SKM-1 (cell line): ENCODE data around the gene SLC51A.

ENCODE experiments used
- DNase-seq: peaks from one replicate; lab custom pipeline; 2025; ENCODE audit not compliant: unreplicated experiment; lab: John Stamatoyannopoulos, UW

The SLC51A gene

GRCh38 chr3:196215493-196216020 lies 777 bp upstream of the SLC51A start:
- DNase-seq, result no peak

GRCh38 chr3:196216681-196217211 lies 412 bp downstream of the SLC51A start:
- DNase-seq, result no peak

DNA sequence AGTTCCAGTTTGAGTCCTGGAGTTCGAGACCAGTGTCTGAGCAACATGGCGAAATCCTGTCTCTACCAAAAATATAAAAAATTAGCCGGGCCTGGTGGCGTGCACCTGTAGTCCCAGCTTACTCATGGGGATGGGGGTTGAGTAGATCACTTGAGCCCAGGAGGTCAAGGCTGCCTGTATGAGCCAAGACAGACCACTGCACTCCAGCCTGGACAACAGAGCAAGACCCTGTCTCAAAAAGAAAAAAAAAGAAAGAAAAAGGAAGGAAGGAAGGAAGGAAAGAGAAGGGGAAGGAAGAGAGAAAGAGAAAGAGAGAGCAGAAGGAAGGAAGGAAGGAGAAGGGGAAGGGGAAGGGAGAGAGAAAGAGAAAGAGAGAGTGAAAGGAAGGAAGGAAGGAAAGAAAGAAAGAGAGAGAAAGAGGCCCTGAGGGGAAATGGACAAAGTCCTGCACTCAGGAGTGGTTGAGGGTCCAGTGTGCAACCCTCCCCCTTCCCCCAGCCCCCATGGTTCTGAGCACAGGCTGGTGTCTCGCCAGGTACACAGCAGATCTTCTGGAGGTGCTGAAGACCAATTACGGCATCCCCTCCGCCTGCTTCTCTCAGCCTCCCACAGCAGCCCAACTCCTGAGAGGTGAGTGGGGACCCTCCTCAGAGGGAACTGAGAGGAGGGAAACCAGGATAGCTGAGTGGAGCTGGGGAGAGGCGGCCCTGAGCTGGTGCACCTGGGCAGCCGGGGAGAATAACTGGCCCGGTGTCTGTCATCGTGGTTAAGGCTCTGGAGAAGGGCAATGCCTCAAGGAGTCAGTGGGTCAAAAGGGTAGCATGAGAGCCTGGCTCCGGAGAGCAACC lies 1.2 kb downstream of the SLC51A start:
- no peak for DNase-seq

DNA sequence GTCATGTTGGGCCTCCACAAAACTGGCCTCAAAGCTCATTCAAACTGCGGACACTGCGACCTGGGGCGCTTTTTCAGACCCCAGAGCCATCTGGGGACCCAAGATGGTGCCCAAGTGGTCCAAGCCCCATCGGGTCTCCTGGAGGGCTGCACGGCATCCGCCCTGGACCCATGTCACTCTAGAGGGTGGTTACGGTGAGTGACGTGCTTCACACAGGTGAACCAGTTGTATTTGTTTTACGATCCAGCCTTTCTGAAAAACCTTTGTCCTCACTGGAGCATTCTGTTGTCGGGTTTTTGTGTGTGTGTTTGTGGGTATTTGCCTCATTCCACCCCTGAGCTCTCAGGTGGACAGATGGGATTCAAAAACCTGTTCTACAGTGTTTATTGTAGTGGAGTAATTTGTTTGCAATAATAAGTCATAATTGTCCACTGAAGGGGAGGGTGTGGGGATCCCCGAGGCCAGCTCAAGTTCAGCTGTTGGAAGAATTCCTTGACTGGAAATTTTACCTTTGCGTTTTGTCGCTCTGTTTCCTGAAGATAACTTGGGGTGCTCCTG lies 1.9 kb downstream of the SLC51A start:
- DNase-seq, result no peak

- DNase-seq, result peak; percentile 89
Measured at GRCh38 chr3:196219194-196219969, 3.0 kb downstream of the SLC51A start.

GRCh38 chr3:196219970-196220311 lies 3.6 kb downstream of the SLC51A start:
- DNase-seq, result no peak

DNA sequence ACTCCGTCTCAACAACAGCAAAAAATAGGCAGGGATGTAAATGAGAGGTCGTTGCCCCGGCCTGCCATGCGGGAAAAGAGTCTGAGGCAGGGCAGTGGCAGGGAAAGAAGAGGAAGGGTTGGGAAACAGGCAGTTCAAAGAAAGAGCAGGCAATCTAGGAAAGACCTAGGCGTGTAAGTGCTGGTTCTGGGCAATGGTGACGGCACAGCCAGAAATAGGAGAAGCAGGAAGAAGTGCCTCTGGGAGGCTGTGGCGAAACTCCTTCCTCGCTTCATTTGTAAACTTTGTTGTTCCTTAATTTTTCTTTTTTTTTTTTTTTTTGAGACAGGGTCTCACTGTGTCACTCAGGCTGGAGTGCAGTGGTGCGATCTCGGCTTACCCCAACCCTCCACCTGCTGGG lies 4.3 kb downstream of the SLC51A start:
- peak; percentile 65 for DNase-seq

DNA sequence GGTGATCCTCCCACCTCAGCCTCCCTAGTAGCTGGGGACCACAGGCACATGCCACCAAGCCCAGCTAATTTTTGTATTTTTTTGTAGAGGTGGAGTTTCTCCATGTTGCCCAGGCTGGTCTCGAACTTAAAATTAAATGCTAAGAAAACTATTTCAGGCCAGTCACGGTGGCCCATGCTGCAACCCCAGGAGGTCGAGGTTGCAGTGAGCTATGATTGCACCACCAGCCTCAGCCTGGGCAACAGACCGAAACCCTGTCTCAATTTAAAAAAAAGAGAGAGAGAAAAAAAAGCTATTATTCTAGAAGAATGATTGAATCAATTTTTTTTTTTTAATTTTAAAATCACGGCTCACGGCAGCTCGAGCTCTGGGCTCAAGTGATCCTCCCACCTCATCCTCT lies 4.7 kb downstream of the SLC51A start:
- DNase-seq, result peak; percentile 37

GRCh38 chr3:196222876-196223595 lies 6.7 kb downstream of the SLC51A start:
- DNase-seq, result no peak

- no peak for DNase-seq
Measured at GRCh38 chr3:196225086-196225485, 8.8 kb downstream of the SLC51A start.

DNA sequence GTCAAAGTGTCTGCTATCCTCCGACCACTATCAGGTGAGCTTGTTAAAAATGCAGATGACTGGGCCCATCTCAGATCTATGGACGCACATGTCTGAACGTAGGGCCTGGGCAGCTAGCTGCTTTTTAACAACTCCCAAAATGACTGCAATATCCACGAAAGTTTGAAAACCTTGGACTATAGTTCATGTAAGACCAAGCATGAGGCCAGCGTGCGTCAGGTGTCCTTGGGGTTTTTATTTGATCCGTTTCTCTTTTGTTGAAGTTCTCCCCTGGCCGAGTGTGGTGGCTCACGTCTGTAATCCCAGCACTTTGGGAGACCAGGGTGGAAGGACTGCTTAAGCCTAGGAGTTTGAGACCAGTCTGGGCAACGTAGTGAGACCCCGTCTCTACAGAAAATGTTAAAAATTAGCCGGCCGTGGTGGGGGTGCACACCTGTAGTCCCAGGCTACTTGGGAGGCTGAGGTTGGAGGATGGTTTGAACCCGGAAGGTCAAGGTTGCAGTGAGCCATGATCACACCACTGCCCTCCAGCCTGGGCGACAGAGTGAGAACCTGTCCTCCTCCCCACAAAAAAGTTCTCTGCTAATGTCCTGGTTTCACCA lies 9.5 kb downstream of the SLC51A start:
- DNase-seq, result no peak

DNA sequence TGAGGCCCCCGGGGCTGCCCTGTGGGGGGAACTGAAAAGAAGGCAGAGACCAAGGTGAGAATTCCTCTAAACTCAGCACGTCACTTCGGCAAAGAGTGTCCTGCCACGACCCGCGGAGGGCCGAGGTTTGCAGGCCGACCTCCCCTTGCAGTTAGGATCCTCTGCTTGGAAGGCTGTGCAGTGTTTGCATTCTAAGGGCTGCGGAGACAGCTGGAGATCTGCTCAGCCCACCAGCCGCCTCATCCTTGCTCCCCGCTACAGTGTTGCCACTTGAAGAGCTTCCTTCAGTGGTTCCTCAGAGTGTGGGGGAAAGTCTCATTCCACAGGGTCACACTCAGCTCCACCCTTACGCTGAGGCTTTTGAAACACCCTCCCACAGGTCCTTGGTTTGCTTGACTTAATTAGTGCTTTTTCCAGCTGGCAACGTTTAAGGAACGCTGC lies 10.8 kb downstream of the SLC51A start:
- no peak for DNase-seq

DNA sequence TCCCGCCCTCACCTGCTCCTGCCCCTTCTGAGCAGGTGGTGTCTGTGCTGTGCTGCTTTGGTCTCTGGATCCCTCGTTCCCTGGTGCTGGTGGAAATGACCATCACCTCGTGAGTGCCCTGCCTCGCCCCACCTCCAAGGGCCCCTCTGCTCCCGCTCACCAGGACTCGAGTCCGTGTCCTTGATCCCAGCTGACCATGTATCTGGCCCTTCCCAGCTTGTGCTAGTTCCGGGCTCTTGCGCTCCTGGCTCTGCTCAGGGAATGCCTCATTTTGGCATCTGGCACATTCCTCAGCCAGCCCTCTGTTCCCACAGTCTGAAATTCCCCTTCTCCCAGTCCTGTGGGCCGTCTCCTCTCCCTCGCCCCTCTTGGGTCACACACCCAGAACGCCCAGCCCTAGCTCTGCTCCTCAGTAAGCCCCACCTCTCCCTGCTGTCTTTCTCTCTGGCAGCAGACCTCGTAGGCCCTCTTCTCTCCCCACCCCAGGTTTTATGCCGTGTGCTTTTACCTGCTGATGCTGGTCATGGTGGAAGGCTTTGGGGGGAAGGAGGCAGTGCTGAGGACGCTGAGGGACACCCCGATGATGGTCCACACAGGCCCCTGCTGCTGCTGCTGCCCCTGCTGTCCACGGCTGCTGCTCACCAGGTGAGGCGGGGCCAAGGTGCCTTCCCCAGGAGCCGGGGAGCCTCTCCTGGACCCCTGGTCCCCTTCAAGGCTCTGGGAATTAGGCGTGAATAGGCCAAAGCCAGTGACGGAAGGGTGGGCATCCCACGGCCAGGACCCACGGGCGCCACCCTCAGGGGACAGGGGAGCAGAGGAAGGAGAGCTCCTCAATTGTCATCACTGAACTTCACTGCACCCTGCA lies 11.5 kb downstream of the SLC51A start:
- no peak for DNase-seq

- DNase-seq, result no peak
Measured at GRCh38 chr3:196232154-196232881, 16.0 kb downstream of the SLC51A start.

GRCh38 chr3:196232882-196233251 lies 16.5 kb downstream of the SLC51A start:
- no peak for DNase-seq

- no peak for DNase-seq
Measured at GRCh38 chr3:196235452-196236122, 19.3 kb downstream of the SLC51A start.

DNA sequence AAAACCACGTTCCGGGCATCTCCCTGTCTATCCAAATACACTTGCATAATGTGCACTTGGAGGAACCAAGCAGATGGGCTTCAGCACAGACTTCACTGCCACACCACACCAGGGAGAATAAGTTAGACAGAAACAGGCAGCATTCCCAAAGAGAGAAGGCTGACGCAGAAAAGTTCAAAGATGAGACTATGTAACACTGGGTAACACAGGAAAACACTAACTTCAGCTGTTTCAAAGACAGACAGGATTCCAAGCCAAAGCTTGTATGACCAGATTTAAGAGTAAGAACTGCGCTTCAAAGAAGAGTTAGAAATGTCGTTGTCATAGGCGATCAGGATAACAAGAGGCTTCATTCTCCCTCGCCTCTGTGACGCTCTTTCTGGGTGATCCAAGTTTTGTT lies 19.9 kb downstream of the SLC51A start:
- DNase-seq, result no peak

DNA sequence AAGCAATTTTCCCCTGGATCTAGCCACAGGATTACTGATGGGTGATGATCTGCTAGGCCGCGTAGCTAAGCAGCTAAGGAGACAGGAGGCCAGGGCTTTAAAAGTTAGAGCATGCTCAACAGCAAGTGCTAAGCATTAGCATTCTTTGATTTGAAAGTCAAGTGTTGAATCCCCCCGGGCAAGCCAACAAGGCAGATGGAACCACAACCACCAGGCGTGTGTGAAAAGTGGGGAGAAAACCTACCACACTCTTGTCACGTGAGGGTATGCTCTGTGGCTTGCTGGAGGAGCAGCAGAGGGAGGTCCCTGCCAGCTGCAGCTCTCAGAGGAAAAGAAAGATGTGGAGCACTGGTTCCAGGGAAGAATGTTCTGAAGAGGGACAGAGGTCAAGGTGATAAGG lies 20.9 kb downstream of the SLC51A start:
- DNase-seq, result no peak
